GM06990 (cell line): ENCODE results near the gene OR2T34.

Experiments
- DNase-seq: peaks from one replicate; pipeline ENCODE4 v3.0.0-alpha.2; 2011; ENCODE audit not compliant: insufficient read length; ENCODE audit errors: extremely low read depth
- H3K27me3 ChIP-seq: replicated peaks from 2 replicates; pipeline ENCODE4 v1.6.0; 2011; ENCODE audit warnings: low read length; ENCODE audit not compliant: control insufficient read depth, insufficient read depth
- H3K36me3 ChIP-seq: 2 replicates; pipeline ENCODE4 v1.5.1; 2011; ENCODE audit warnings: low read length; ENCODE audit not compliant: control insufficient read depth, insufficient read depth
- H3K4me3 ChIP-seq: replicated peaks from 2 replicates; pipeline ENCODE4 v1.5.1; 2011; ENCODE audit warnings: low read depth, mild to moderate bottlenecking, control low read depth, low read length
- TF ChIP-seq, protein P1 (sequence below): IDR thresholded peaks from 2 replicates; pipeline ENCODE4 v1.5.1; 2011; ENCODE audit warnings: low read length, control low read depth, mild to moderate bottlenecking, inconsistent platforms; ENCODE audit not compliant: insufficient read depth, poor library complexity, severe bottlenecking

OR2T34 gene

DNA sequence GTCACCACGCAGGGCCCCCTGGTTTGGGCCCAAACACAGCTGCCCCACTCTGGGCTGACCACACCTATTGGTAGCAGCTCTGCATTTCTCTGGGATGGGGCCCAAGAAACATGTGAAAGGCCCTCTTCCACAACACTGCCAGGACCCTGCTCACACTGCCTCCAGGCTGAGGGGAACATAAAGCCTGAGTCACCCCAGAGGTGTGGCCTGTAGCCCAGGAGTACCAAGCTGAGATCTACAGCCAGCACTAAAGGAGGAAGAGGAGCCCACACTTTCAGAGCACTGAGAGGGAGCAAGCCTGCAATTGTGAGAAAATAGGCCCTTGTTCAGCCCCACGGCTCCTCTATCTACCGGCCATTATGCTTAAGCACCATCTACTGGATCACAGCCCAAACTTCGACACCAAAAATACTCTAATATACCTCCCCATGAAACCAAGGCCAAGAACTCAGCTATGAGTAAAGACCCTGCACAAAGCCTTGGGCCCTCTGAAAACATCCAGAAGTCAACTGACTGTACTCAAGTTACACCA is 37.4 kb upstream of the OR2T34 start:
- H3K4me3 ChIP-seq: no peak overlapping the region
- DNase-seq: no peak
- peaks cover 1% of the 10 kb centered on the region; the same call in 1 of the 2 replicates for H3K36me3 ChIP-seq
- TF ChIP-seq, protein P1, sequence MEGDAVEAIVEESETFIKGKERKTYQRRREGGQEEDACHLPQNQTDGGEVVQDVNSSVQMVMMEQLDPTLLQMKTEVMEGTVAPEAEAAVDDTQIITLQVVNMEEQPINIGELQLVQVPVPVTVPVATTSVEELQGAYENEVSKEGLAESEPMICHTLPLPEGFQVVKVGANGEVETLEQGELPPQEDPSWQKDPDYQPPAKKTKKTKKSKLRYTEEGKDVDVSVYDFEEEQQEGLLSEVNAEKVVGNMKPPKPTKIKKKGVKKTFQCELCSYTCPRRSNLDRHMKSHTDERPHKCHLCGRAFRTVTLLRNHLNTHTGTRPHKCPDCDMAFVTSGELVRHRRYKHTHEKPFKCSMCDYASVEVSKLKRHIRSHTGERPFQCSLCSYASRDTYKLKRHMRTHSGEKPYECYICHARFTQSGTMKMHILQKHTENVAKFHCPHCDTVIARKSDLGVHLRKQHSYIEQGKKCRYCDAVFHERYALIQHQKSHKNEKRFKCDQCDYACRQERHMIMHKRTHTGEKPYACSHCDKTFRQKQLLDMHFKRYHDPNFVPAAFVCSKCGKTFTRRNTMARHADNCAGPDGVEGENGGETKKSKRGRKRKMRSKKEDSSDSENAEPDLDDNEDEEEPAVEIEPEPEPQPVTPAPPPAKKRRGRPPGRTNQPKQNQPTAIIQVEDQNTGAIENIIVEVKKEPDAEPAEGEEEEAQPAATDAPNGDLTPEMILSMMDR: no peak
- H3K27me3 ChIP-seq: no peaks in the 10 kb centered on the region

DNA sequence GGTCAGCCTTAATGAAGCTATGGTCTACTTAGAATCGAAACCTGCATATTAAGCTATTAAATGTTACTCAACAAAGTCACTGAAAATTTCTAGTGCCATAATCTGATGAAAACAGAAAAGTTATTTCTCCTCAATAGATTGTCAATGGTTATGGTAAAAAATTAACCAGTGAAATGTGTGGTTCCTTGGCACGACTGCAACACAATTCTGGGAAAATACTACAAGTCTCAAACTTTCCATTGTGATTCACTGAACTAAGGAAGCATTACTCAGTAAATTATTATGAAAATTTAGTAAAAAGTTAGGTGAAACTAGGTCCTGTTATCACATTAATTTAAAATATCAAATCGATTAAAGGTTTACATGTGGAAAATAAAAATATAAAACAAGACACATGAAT is 35.7 kb upstream of the OR2T34 start:
- Histone ChIP-seq H3K4me3 (no peak overlapping the region), H3K27me3 (no peaks in the 10 kb centered on the region), H3K36me3 (peaks cover 1% of the 10 kb centered on the region; the same call in 1 of the 2 replicates)
- DNase-seq: no peak
- TF ChIP-seq, protein P1: no peak

DNA sequence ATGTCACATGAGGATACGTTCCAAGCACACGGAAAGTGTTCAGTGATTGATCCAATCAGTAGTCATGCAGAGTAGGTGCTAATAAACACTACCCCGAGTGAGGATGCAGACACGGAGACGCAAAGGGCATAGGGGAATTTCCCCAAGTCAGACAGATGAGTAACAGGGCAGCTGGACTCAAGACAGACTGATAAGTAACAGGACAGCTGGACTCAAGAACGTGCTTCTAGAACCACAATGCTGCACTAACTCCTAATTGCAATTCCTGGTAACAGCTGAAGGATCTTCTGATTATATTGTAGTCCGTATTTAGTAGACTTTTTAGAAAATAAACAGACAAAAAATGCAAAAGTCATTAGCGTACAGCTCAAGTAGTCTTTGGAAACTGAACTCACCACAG is 24.8 kb upstream of the OR2T34 start:
- no peak for DNase-seq
- no peak overlapping the region for H3K4me3 ChIP-seq
- H3K27me3 ChIP-seq: no peaks in the 10 kb centered on the region
- TF ChIP-seq, protein P1: no peak
- no peaks in the 10 kb centered on the region for H3K36me3 ChIP-seq

DNA sequence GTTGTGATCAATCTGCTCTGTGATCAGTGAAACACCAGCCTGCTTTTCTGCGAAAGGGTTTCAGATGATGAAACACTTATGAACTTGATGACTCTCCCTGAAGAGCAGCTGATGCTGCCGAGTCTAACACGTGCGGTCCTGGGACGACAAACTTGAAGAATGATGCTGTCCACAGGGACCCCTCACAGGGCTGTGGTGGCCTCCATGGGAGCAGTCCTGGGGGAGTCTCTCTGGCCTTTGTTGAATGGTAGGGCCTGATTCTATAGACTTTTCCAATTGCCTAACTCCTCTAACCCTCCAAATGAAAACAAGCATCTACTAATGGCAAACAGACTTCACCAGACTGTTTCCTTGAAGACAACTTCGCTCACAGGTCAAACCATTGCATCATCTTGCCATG is 23.0 kb upstream of the OR2T34 start, which contains the start of gene OR2T10:
Gene OR2T10, minus strand, starts transcription at position 112 of the 400 bp plus-strand sequence. CDS start 3,932 bp downstream, outside the sequence.
- Histone ChIP-seq H3K4me3 (no peak within 1 kb of the TSS), H3K36me3 (no peaks in the 10 kb centered on the region), H3K27me3 (no peaks in the 10 kb centered on the region)
- TF ChIP-seq, protein P1: no peak
- DNase-seq: no peak

DNA sequence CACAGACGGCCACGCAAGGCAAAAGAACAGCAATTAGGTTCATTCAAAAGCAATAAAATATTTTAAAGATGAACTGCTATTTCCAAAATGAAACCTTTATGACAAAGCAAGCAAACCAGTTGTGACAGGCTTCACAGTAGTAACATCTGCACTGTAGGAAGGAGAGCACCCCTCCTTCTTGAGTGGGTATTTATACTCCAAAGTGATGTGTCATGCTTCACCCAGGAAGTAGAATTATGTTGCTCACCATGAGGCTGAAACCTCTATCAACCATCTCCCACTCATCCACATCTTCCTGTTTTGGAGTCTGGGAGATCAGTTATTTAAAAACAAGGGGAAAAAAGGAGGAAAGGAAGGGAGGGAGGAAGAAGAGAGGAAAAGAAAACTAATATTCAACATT is 22.1 kb upstream of the OR2T34 start:
- DNase-seq: no peak

More for the DNA sequence above, 22.1 kb upstream of the OR2T34 start:
- Histone ChIP-seq H3K4me3 (no peak overlapping the region), H3K36me3 (no peaks in the 10 kb centered on the region), H3K27me3 (no peaks in the 10 kb centered on the region)
- TF ChIP-seq, protein P1: no peak
